SK-N-SH (cell line): ENCODE measurements around the gene GZMB.

Experiments
- CHD2 ChIP-seq: fragments of 150-350 bp; IDR thresholded peaks from 2 replicates; pipeline ENCODE4 v1.6.1; 2018; ENCODE audit warnings: low read length; ENCODE audit not compliant: partially characterized antibody
- POLR2AphosphoS5 ChIP-seq: IDR thresholded peaks from 2 replicates; pipeline ENCODE4 v1.6.1; 2012; ENCODE audit warnings: low read depth, low read length
- SIN3A ChIP-seq: IDR thresholded peaks from 2 replicates; pipeline ENCODE4 v1.6.1; 2012; ENCODE audit warnings: low read depth, mild to moderate bottlenecking, low read length, moderate library complexity, borderline replicate concordance
- TAF1 ChIP-seq: IDR thresholded peaks from 2 replicates; pipeline ENCODE4 v1.6.1; 2012; ENCODE audit warnings: low read depth, mild to moderate bottlenecking, low read length, moderate library complexity, borderline replicate concordance
- USF2 ChIP-seq: fragments of 150-350 bp; IDR thresholded peaks from 2 replicates; pipeline ENCODE4 v1.6.1; 2017; ENCODE audit warnings: antibody characterized with exemption, low read length, low read depth, borderline replicate concordance
- TF ChIP-seq, protein P1 (sequence below): fragments of 200-600 bp; sonication (generic); IDR thresholded peaks from 2 replicates; pipeline ENCODE4 v1.6.1; 2017; ENCODE audit warnings: antibody characterized with exemption, mild to moderate bottlenecking, moderate library complexity
- TF ChIP-seq, protein P2 (sequence below): IDR thresholded peaks from 2 replicates; pipeline ENCODE4; 2012
- TF ChIP-seq, protein P3 (sequence below): IDR thresholded peaks from 2 replicates; pipeline ENCODE4 v1.6.1; 2012; ENCODE audit warnings: mild to moderate bottlenecking, low read depth, low read length, moderate library complexity

DNA sequence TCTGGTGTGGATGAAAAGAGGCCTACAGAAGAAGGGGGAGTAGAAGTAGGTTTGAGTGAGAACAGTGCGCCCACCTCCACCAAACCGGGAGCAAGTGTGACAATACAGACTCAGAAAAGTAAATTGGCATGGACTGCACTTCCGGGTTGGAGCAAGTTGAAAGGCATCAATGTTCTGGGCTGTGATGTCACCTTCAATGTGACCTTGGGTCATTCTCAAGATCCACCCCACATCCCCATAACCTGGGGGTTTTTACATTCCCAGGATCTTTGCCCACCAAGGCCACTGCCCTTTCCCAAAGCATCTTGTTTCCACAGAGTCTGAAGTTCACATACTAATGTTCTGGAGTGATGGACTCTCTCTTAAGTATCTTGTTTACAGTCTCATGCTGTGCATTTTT, 5.3 kb upstream of the GZMB start:
- TF ChIP-seq, protein P1, sequence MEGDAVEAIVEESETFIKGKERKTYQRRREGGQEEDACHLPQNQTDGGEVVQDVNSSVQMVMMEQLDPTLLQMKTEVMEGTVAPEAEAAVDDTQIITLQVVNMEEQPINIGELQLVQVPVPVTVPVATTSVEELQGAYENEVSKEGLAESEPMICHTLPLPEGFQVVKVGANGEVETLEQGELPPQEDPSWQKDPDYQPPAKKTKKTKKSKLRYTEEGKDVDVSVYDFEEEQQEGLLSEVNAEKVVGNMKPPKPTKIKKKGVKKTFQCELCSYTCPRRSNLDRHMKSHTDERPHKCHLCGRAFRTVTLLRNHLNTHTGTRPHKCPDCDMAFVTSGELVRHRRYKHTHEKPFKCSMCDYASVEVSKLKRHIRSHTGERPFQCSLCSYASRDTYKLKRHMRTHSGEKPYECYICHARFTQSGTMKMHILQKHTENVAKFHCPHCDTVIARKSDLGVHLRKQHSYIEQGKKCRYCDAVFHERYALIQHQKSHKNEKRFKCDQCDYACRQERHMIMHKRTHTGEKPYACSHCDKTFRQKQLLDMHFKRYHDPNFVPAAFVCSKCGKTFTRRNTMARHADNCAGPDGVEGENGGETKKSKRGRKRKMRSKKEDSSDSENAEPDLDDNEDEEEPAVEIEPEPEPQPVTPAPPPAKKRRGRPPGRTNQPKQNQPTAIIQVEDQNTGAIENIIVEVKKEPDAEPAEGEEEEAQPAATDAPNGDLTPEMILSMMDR: no peak
- TF ChIP-seq POLR2AphosphoS5 (no peak), SIN3A (no peak), TAF1 (no peak), CHD2 (no peak), USF2 (no peak)
- TF ChIP-seq, protein P2, sequence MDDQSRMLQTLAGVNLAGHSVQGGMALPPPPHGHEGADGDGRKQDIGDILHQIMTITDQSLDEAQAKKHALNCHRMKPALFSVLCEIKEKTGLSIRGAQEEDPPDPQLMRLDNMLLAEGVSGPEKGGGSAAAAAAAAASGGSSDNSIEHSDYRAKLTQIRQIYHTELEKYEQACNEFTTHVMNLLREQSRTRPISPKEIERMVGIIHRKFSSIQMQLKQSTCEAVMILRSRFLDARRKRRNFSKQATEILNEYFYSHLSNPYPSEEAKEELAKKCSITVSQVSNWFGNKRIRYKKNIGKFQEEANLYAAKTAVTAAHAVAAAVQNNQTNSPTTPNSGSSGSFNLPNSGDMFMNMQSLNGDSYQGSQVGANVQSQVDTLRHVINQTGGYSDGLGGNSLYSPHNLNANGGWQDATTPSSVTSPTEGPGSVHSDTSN: no peak
- TF ChIP-seq, protein P3, sequence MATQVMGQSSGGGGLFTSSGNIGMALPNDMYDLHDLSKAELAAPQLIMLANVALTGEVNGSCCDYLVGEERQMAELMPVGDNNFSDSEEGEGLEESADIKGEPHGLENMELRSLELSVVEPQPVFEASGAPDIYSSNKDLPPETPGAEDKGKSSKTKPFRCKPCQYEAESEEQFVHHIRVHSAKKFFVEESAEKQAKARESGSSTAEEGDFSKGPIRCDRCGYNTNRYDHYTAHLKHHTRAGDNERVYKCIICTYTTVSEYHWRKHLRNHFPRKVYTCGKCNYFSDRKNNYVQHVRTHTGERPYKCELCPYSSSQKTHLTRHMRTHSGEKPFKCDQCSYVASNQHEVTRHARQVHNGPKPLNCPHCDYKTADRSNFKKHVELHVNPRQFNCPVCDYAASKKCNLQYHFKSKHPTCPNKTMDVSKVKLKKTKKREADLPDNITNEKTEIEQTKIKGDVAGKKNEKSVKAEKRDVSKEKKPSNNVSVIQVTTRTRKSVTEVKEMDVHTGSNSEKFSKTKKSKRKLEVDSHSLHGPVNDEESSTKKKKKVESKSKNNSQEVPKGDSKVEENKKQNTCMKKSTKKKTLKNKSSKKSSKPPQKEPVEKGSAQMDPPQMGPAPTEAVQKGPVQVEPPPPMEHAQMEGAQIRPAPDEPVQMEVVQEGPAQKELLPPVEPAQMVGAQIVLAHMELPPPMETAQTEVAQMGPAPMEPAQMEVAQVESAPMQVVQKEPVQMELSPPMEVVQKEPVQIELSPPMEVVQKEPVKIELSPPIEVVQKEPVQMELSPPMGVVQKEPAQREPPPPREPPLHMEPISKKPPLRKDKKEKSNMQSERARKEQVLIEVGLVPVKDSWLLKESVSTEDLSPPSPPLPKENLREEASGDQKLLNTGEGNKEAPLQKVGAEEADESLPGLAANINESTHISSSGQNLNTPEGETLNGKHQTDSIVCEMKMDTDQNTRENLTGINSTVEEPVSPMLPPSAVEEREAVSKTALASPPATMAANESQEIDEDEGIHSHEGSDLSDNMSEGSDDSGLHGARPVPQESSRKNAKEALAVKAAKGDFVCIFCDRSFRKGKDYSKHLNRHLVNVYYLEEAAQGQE: no peak
